Cardiac septum (tissue), 1 donor: ENCODE data around the gene RAB37. TPM values are rescaled to one million over a fixed set of nuclear protein-coding genes. Genes with fewer than 3 reads are reported as not detected.

ENCODE experiments used
- DNase-seq: peaks from one replicate; pipeline ENCODE4 v3.0.0-alpha.2; 2020; ENCODE audit warnings: low spot score
- intact Hi-C: fragments of 100-400 bp; cut with DNase I; formaldehyde crosslinking; loops from one replicate; pipeline ENCODE4 v1.14.0; 2022
- long read RNA-seq: library from polyadenylated mRNA; unstranded; transcript quantifications from one replicate; pipeline ENCODE4 v2.0.0, GENCODE V29; 2021
- total RNA-seq: library from RNA; stranded (reverse); fragmentation: NEBNext Ultra II Directional; extraction: Animal tissue kit (Norgen Biotek cat#: 25700); gene quantifications from one replicate; pipeline ENCODE4 v1.2.1, GENCODE V29; 2021
- donor health status: DM: no; HTN: no; CAD: no.

Gene RAB37, protein sequence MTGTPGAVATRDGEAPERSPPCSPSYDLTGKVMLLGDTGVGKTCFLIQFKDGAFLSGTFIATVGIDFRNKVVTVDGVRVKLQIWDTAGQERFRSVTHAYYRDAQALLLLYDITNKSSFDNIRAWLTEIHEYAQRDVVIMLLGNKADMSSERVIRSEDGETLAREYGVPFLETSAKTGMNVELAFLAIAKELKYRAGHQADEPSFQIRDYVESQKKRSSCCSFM
- total RNA-seq: 0.94 TPM
- long read RNA-seq, partial matches to known transcripts: 0 of 1 reads
- long read RNA-seq, other reads (novel, unspliced or antisense): 0 of 1 reads

DNA sequence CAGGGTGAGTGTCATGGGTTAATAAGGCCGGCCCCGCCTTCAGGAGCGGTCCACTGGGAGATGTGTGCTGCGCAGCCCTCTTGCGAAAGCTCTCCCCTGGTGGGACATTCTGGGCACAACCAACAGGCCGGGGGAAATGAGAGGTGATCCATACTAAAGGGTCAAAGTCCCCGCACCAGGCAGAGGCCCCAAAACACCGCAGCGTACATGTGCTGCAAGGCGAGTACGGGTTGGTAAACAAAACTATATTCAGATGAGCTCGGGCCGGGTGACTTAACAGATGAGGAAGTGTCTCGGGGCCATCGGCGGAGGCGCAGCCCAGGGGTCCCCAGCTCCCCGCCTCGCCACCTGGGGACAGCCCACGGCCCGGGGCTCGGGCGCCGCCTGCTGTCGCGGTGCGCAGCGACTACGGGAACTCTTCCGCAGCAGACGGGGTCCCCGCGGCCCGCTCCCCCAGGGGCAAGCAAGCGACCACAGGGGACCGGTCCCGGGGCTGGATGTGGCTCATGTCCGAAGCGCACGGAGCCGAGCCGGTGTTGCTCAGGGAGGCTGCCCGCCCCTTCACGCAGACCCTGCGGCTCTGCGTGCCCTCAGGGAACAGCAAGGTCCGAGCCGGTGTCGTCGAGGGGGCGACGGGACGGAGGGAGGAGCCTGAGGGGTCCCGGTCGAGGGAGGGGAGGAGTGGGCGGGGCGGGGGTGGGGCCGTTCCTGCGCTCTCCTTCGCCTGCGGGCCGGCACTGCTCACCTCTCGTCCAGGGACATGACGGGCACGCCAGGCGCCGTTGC is at the start of gene RAB37:
Gene RAB37 (plus strand): TSS at position 744 of the 786 bp plus-strand sequence. CDS start 17 bp downstream, at position 761.
- DNase-seq: peak; percentile 79
- intact Hi-C loops: loop anchor here (5.0 to 10.0 kb wide), 2 partner anchors 79 to 172 kb away; partner anchors contain the start of gene CD300H

GRCh38 chr17:74687886-74688285 is 49.2 kb upstream of the RAB37 start:
- DNase-seq: no peak
- intact Hi-C loops: no loop called here

DNA sequence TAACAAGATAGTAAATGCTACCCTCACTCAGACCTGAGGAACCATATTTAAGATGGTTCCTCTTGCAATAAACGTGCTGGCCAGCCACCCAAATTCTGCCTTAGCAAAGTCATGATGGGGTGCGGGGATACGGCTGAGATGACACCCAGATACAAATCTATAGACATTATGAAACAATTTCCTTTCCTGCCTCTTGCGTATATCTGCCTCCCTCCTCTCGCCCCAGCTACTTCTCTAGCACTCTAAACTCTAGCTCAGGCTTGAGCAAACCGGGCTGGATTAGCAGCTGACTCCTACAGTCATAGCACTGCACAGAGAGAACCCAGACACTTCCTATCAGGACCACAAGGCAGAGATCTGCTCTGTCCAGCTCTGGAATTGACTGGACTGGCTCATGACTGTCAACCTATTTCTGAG is 46.6 kb upstream of the RAB37 start:
- peak; percentile 74 for DNase-seq
- intact Hi-C loops: no loop called here

GRCh38 chr17:74691151-74691550 is 45.9 kb upstream of the RAB37 start:
- intact Hi-C loops: no loop called here
- DNase-seq: no peak

DNA sequence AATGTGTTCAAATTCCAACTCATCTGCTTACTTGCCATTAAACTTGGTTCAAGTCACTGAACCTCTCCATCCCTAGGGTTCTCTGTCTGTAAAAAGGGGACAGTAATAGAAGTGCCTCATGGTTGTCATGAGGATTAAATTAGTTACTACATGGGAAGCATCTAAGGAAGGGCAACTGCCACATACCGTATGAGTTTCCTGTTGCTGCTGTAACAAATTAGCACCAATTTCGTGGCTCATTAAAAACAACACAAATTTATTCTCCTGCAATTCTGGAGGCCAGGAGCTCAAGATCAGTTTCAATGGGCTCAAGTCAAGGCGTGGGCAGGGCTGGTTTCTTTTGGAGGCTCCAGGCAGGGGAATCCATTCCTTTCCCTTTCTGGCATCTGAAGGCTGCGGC is 43.0 kb upstream of the RAB37 start:
- DNase-seq: no peak
- intact Hi-C loops: no loop called here

DNA sequence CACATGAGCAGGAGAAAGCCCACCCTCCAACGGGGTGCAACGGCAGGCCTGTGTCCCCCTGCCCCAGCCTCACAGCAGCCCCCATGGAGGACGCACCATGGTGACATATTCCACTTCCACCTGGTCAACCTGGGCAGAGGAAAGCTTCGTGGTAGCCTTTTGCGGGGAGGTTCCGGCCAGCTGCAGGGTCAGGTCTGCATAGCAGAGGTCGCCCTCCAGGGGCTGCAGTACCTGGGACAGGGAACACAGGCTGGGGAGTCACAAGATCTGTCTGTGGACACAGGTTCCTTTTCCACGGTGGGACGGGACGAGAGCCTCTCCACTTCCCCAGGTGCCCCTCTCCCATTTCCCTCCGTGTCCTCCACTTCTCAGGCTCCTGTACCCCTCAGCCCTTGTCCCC is 41.4 kb upstream of the RAB37 start:
- intact Hi-C loops: no loop called here
- DNase-seq: no peak

DNA sequence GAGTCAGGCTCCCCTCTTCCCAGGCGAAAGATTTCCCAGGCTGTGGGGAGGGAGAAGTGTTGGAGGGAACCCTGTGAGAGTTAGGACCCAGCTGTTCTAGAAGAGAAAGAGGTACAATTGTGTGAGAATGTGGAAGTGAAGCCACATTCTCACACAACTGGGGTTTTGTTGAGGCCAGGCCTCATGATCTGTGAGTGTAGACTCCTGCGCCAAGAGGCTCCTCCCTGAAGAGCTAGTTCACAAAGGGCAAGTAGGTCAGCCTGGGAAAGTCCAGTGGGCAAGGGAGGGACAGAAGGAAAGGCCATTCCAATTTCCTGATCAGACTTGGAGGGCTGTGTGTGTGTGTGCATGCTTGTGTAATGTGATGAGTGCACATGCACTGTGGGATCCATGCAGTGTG is 39.5 kb upstream of the RAB37 start:
- no peak for DNase-seq
- intact Hi-C loops: no loop called here

DNA sequence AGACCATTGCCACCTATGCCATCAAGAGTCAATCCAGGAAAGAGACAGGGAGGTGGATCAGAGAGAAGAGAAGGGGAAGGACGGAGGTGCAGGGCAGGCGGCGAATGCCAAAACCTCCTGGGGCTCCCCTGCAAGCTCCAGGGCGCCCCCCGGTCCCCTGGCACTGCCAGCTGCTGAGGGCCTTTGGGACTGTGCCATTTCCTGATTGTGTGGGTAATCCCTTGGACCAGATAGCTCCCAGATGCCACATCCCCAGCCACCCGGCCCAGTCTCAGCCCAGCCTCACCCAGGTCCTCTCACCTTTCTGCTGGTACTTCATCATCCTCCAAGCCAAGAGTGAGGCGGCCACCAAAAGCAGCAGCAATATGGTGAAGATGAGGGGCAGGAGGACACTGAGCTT is 39.0 kb upstream of the RAB37 start:
- intact Hi-C loops: no loop called here

GRCh38 chr17:74699236-74699635 is 37.8 kb upstream of the RAB37 start:
- intact Hi-C loops: no loop called here
- no peak for DNase-seq

More for the DNA sequence above, 39.0 kb upstream of the RAB37 start:
- no peak for DNase-seq

DNA sequence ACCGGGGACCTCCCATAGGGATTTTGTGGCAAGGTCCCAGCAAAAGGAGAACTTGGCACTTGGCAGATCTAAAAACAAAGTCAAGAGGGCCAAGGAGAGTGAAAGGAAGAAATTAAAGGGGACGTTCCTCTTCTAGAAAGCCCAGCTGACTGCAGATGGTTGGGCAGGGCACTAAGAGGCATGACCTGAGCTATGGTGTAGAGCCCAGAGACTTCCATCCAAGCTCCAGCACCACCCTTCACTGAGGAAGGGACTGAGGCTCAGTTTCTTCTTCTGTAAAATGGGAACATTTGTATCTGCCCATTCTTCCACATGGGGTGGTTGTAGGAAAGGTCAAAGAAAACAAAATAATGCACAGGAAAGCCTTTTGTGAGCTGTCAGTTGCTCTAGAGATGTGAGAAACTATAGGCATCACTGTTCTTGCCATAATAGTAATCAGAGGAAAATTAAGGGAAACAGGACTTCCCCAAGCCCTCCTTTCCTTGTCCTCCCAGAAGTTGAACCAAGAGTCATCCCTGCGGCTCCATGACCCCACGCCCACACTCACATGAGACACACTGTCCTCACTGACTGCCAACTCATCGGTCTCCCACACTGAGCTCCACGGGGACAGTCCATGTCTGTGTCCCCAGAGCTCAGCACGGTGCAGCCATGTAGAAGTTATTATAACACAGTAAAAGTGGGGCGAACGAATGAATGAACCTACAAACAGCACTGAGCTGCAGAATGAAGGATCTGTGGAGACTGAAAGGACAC is 34.8 kb upstream of the RAB37 start:
- DNase-seq: no peak

GRCh38 chr17:74703311-74703710 is 33.7 kb upstream of the RAB37 start:
- DNase-seq: no peak
- intact Hi-C loops: no loop called here

More for the DNA sequence above, 34.8 kb upstream of the RAB37 start:
- intact Hi-C loops: no loop called here

DNA sequence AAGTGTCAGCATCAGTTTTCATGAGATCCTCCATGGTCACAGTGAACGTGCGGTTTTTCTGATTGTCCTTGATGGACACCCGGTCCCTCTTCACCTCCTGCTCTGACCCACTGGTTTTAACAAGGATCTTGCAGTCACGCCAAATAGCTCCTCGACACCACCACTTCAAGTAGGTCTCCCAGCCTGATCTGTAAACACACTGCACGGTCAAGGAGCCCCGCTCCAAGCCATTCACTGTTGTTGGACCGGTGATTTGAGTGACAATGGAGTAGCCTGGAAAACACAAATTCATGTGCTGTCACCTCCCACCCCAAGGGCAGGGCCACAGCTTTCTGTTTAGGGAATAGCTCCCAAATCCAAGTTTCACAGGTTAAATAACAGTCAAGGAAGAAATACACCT is 32.5 kb upstream of the RAB37 start:
- intact Hi-C loops: no loop called here

GRCh38 chr17:74711058-74711824 is 25.8 kb upstream of the RAB37 start:
- no peak for DNase-seq
- intact Hi-C loops: no loop called here

More for the DNA sequence above, 32.5 kb upstream of the RAB37 start:
- DNase-seq: no peak

DNA sequence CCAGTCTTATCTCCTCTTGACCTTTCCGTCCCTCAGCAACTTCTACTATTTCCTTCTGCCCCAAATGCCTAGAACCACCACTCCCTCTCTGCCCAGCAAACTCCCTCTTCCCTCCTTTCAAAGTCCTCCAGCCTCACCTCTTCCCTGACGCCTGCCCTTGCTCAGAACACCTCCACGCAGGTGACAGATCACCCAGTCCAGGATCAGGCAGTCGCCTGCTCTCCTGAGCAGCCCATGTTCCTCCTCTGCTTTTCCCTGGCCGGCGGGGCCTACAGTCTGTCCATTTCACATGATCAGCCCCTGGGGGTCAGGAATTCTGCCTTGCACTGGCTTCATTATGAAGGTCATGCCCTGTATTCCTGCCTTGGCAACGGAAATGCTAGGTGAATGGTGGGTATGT is 24.8 kb upstream of the RAB37 start:
- DNase-seq: no peak
- intact Hi-C loops: no loop called here

DNA sequence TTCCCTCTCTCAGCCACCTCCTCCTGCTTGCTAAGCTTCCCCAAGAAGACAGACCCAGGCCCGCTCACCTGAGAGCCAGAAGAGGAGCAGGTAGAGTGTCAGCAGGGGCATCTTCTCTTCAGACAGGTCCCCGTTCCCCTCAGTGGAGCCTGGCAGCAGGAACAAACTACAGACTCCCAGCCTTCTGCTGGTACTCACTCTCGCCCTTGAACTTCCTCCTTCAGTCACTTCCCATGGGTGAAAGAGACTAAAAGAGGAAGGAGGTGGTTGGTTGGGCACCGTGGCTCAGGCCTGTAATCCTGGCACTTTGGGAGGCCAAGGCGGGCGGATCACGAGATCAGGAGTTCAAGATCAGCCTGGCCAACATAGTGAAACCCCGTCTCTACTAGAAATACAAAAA is 24.3 kb upstream of the RAB37 start, which contains the start of gene CD300LF:
Gene CD300LF (minus strand): TSS at position 168 of the 400 bp plus-strand sequence. CDS start 57 bp downstream, at position 111.
- intact Hi-C loops: no loop called here
- peak; percentile 81 for DNase-seq

DNA sequence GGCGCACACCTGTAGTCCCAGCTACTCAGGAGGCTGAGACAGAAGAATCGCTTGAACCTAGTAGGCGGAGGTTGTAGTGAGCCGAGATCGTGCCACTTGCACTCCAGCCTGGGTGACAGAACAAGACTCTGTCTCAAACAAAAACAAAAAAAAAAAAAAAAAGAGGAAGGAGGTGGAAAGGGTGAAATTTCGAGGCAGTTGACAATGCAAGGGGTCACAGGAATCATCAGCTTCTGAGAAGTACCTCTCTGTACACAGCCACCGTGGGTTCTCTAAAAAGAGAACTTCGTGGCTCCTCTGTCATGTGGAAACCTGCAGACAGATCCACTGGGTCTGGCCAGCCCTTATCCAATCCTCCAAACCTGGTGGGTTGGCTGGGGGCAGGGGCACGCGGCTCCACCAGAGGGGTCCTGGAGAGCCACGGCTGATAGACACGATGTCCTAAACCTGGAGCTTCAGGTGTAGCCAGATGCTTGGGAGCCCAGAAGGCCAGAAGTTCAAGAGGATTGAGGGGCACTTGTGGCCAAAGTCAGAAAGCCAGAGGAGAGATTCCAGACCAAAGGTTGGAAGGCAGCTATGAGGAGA is 23.8 kb upstream of the RAB37 start:
- DNase-seq: no peak
- intact Hi-C loops: no loop called here

DNA sequence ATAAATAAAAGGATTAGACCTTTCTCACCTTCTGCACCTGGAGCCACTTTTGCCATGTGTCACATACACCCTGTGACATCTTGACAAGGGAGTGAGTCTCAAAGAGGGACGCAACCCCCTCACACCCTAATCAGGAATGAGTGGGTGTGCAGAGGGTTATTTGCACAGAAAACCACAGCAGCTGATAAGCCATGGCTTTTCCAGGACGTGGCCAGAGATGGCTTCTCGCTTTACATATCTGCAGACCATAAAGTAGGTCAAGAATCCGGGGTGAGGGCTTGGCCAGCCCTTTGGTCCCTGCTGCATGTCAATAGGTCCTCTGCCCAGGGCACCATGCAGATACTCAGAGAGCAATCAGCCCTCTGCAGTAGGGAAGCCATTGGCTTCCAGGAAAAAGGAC is 21.9 kb upstream of the RAB37 start:
- DNase-seq: no peak
- intact Hi-C loops: no loop called here

DNA sequence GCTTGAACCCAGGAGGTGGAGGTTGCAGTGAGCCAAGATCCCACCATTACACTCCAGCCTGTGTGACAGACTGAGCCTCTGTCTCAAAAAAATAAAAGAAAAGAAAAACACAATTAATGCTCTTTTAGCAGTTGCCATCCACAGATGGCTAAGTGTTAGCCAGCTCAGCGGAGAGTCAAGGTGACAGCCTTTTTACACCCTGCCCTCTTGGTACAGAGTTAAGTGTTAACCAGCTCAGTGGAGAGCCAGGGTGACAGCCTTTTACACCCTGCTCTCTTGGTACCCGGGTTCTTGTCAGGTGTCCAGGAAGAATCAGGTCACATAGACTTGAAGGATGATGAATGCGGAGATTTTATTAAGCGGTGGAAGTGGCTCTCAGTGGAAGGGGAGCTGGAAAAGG is 16.6 kb upstream of the RAB37 start:
- intact Hi-C loops: no loop called here
- DNase-seq: no peak

- DNase-seq: no peak
- intact Hi-C loops: no loop called here
Observed at GRCh38 chr17:74722782-74723181, 14.3 kb upstream of the RAB37 start.
